GM12878 (cell line): ENCODE results near the gene COQ2. TPM values are rescaled to one million over a fixed set of nuclear protein-coding genes. Genes with fewer than 3 reads are reported as not detected.
A peak's percentile ranks its signal among the peaks of the same experiment; 100 is the strongest.

ENCODE experiments used
- ATAC-seq: fragments of 200-7000 bp; cut with Tn5 transposase; 3 replicates; pipeline ENCODE4 v1.9.1; 2020; ENCODE audit warnings: mild to moderate bottlenecking, moderate library complexity
- BruUV-seq: library from RNA; stranded (reverse); fragments of 400-500 nt; replicated peaks from 2 replicates; lab custom pipeline; 2021; lab: Mats Ljungman, UMichigan
- CTCF ChIA-PET: fragments of 300-600 bp; sonication (Branson Sonifier 250); formaldehyde crosslinking; extraction: SDS; loops from one replicate; lab custom pipeline; 2021; ENCODE audit warnings: inconsistent platforms; lab: Yijun Ruan, JAX
- POLR2A ChIA-PET: fragments of 350-600 bp; formaldehyde crosslinking; extraction: SDS; loops from one replicate; lab custom pipeline; 2021; ENCODE audit warnings: inconsistent platforms; lab: Charles Lee
- RAD21 ChIA-PET: fragments of 300-600 bp; sonication (Branson Sonifier 250); formaldehyde crosslinking; loops from one replicate; lab custom pipeline; 2023; ENCODE audit warnings: antibody characterized with exemption; ENCODE audit not compliant: unreplicated experiment; lab: Charles Lee
- SMC1A ChIA-PET: fragments of 300-600 bp; sonication (Branson Sonifier 250); formaldehyde crosslinking; loops from one replicate; lab custom pipeline; 2023; ENCODE audit not compliant: unreplicated experiment, uncharacterized antibody; lab: Charles Lee
- DNase-seq: peaks from one replicate; pipeline ENCODE4 v3.0.0-alpha.2; 2011; ENCODE audit warnings: low read depth, low spot score
- FAIRE-seq: peaks from 3 replicates; lab custom pipeline; 2011; peaks lifted over from hg19 to GRCh38; lab: Jason Lieb, UNC
- H2AFZ ChIP-seq: 2 replicates; pipeline ENCODE4 v1.6.0; 2011; ENCODE audit warnings: low read depth, low read length, control low read depth; ENCODE audit not compliant: control insufficient read depth
- H3K27ac ChIP-seq: 2 replicates; pipeline ENCODE4 v1.5.1; 2011; ENCODE audit warnings: control low read depth; ENCODE audit not compliant: control insufficient read depth, insufficient read depth
- H3K27me3 ChIP-seq, 2 experiments: replicated peaks in 1 of 2; 2 replicates each; pipeline versions ENCODE4 v1.6.0 to v1.6.1; 2011; ENCODE audit warnings: low read length in 1 of 2; ENCODE audit not compliant: control insufficient read depth in 2 of 2, insufficient read depth in 2 of 2
- H3K36me3 ChIP-seq, 2 experiments: 2 replicates each; pipeline ENCODE4 v1.5.1; 2011; ENCODE audit warnings: low read length in 1 of 2; ENCODE audit not compliant: control insufficient read depth in 2 of 2, insufficient read depth in 2 of 2
- H3K4me1 ChIP-seq: 2 replicates; pipeline ENCODE4 v1.6.1; 2011; ENCODE audit warnings: mild to moderate bottlenecking, low read length, moderate library complexity, mixed read lengths; ENCODE audit not compliant: control insufficient read depth, insufficient read depth
- H3K4me2 ChIP-seq: 2 replicates; pipeline ENCODE4 v1.6.0; 2011; ENCODE audit warnings: control low read depth; ENCODE audit not compliant: control insufficient read depth, insufficient read depth
- H3K4me3 ChIP-seq: fragments of 200-600 bp; sonication (generic); 2 replicates; pipeline ENCODE4 v1.5.1; 2016
- H3K79me2 ChIP-seq: 2 replicates; pipeline ENCODE4 v1.6.0; 2011; ENCODE audit warnings: low read length; ENCODE audit not compliant: control insufficient read depth, insufficient read depth
- H3K9ac ChIP-seq: 2 replicates; pipeline ENCODE4 v1.8.0; 2011; ENCODE audit warnings: low read length, control low read depth, mixed read lengths; ENCODE audit not compliant: control insufficient read depth, insufficient read depth
- H3K9me3 ChIP-seq: replicated peaks from 3 replicates; pipeline ENCODE4 v1.5.1; 2011; ENCODE audit warnings: mild to moderate bottlenecking, low read length; ENCODE audit not compliant: control insufficient read depth, insufficient read depth
- H4K20me1 ChIP-seq: 2 replicates; pipeline ENCODE4 v1.6.0; 2011; ENCODE audit not compliant: control insufficient read depth, insufficient read depth
- ASH2L ChIP-seq: fragments of 300-600, 200-600 bp; sonication (generic); IDR thresholded peaks from 2 replicates; pipeline ENCODE4 v1.6.1; 2017; ENCODE audit warnings: low read depth, mild to moderate bottlenecking, borderline replicate concordance
- ATF3 ChIP-seq: IDR thresholded peaks from 2 replicates; pipeline ENCODE4 v1.6.1; 2011; ENCODE audit warnings: low read depth, mild to moderate bottlenecking, low read length, moderate library complexity, borderline replicate concordance; ENCODE audit errors: extremely low read depth
- EED ChIP-seq: sonication (generic); IDR thresholded peaks from 2 replicates; pipeline ENCODE4 v1.6.1; 2016; ENCODE audit warnings: antibody characterized with exemption, low read depth
- KAT2A ChIP-seq: conservative IDR thresholded peaks from 2 replicates; pipeline ENCODE4 v1.6.1; 2011; ENCODE audit warnings: low read depth, low read length; ENCODE audit not compliant: control insufficient read depth
- NR2C1 ChIP-seq: fragments of 450-650 bp; IDR thresholded peaks from 2 replicates; pipeline ENCODE4 v1.6.1; 2017; ENCODE audit warnings: antibody characterized with exemption, mild to moderate bottlenecking, moderate library complexity
- REST ChIP-seq: IDR thresholded peaks from 2 replicates; pipeline ENCODE4 v1.6.1; 2012; ENCODE audit warnings: mild to moderate bottlenecking, low read depth, low read length
- STAT1 ChIP-seq: fragments of 450-650 bp; conservative IDR thresholded peaks from 2 replicates; pipeline ENCODE4 v1.6.1; 2014; ENCODE audit warnings: antibody characterized with exemption, mild to moderate bottlenecking
- TCF3 ChIP-seq: IDR thresholded peaks from 2 replicates; pipeline ENCODE4 v1.6.1; 2012; ENCODE audit warnings: low read depth, mild to moderate bottlenecking, low read length, borderline replicate concordance; ENCODE audit not compliant: insufficient read depth
- TCF7 ChIP-seq: IDR thresholded peaks from 2 replicates; pipeline ENCODE4 v1.6.1; 2014; ENCODE audit warnings: antibody characterized with exemption, borderline replicate concordance
- ZNF384 ChIP-seq: IDR thresholded peaks from 2 replicates; pipeline ENCODE4 v1.6.1; 2012; ENCODE audit warnings: low read depth, mild to moderate bottlenecking, low read length, improper control_type of control experiment, borderline replicate concordance
- ZNF687 ChIP-seq: fragments of 450-650 bp; IDR thresholded peaks from 2 replicates; pipeline ENCODE4 v1.6.1; 2017; ENCODE audit warnings: mild to moderate bottlenecking, moderate library complexity
- WGBS: methylation state at CpG from one replicate; pipeline ENCODE4 v1.1.6; 2016; ENCODE audit warnings: low lambda C conversion rate; ENCODE audit not compliant: insufficient replicate concordance, insufficient coverage; ENCODE audit errors: missing lambda C conversion rate; 5-methylcytosine and 5-hydroxymethylcytosine counted together
- in situ Hi-C: fragments of 300-500 bp; cut with MboI; formaldehyde crosslinking; loops from 9 replicates; pipeline ENCODE4 v1.14.3; 2018; ENCODE audit warnings: mixed read lengths
- intact Hi-C: fragments of 100-400 bp; cut with micrococcal nuclease; formaldehyde crosslinking; loops from one replicate; pipeline ENCODE4 v1.14.2; 2022; ENCODE audit not compliant: unreplicated experiment
- polyA plus RNA-seq, 11 experiments: library from polyadenylated mRNA; depleted of rRNA in 4 of 11; unstranded in 6 of 11; stranded (reverse) in 5 of 11; fragments of >200 nt; fragmentation: Nextera tagmentation in 4 of 11; fragmentation: Illumina TruSeq in 1 of 11; extraction: Ambion mirVana in 4 of 11; extraction: Trizol in 1 of 11; gene quantifications; 1 replicate in 1 of 11; 2 replicates in 10 of 11; pipeline versions ENCODE4 v1.2.1 to v1.2.3, GENCODE V29; 2011 to 2016; ENCODE audit warnings: inconsistent platforms in 2 of 11, missing spikeins in 2 of 11, low read depth in 1 of 11
- total RNA-seq, 4 experiments: library from RNA; depleted of rRNA in 3 of 4; stranded (reverse); fragments of >200 nt in 3 of 4; fragmentation: Illumina TruSeq in 1 of 4; extraction: Trizol in 1 of 4; gene quantifications; 2 replicates each; pipeline versions ENCODE4 v1.2.1 to v1.2.3, GENCODE V29; 2013 to 2021
- TF ChIP-seq, protein P1 (sequence below): IDR thresholded peaks from 2 replicates; pipeline ENCODE4 v1.6.1; 2012; ENCODE audit warnings: low read length, inconsistent platforms

The COQ2 gene
- total and polyA plus RNA-seq, 10 of the 15 experiments (the other 5 are each of a cell fraction or from before 2014, with no cell fraction given) = 5.0 to 46.7 (median 19.1) TPM

DNA sequence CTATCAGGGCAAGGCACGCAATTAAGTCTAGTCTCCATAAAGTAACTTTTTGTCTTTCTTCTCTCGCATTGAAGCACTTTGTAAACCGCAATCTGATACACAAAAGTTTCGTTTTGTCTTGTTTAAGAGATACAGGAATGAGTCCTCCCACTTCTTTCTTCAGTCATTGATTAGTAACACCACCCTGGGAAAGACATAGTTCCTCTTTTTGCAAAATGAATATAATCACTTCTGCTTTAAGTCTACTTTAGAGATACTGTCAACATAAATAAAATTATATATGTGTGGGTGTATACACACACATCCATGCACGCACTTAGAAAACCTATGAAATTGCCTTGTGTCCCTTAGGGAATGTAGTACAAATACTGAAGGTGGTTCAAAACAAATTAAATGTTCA is 11.7 kb downstream of the COQ2 start:
- Histone ChIP-seq H3K9me3 (no peaks in the 10 kb centered on the region), H3K4me2 (peak overlapping the region; percentile 69), H3K4me3 (no peak overlapping the region; the same call in 1 of the 2 replicates), H3K36me3 (peaks cover 2 to 21% of the 10 kb centered on the region in 2 experiments), H2AFZ (no peak overlapping the region), H4K20me1 (no peaks in the 10 kb centered on the region), H3K27ac (peak overlapping the region; percentile 92), H3K4me1 (peaks cover 51% of the 10 kb centered on the region), H3K27me3 (no peaks in the 10 kb centered on the region), H3K79me2 (peaks cover 10% of the 10 kb centered on the region), H3K9ac (no peak overlapping the region)
- intact Hi-C loops (loop anchor here (1.0 to 2.0 kb wide), 3 partner anchors 33 to 98 kb away; no protein-coding TSS in a partner anchor), in situ Hi-C loops (no loop called here)
- peak; percentile 95 for DNase-seq
- RAD21 ChIA-PET = interaction anchor here (1.0 to 3.6 kb wide), 12 partner anchors 8 to 202 kb away, joined by 3 to 27 read pairs (median 5); partner anchors contain the start of gene COQ2
- BruUV-seq = no TSS peak
- SMC1A ChIA-PET = interaction anchor here (1.0 to 7.1 kb wide), 13 partner anchors 8 to 374 kb away, joined by 3 to 50 read pairs (median 8); partner anchors contain the start of gene COQ2
- CTCF ChIA-PET = interaction anchor here (0.8 to 3.9 kb wide), 17 partner anchors 9 to 376 kb away, joined by 3 to 54 read pairs (median 6); partner anchors contain the start of genes COPS4 and COQ2
- WGBS = 0% methylated on average over 5 of the region's 5 CpGs
- POLR2A ChIA-PET = interaction anchor here (1.4 kb wide), 1 partner anchor 160 kb away, joined by 5 read pairs; no protein-coding TSS in a partner anchor
- ATAC-seq = peak; percentile 80
- peak; percentile 91 for FAIRE-seq
- TF ChIP-seq REST = 0 out of 2 replicates have a peak, but pooled peaks have one; percentile 9
- peak; percentile 79 for TF ChIP-seq EED
- no peak for TF ChIP-seq ATF3
- TF ChIP-seq KAT2A = no peak
- TF ChIP-seq, protein P1, sequence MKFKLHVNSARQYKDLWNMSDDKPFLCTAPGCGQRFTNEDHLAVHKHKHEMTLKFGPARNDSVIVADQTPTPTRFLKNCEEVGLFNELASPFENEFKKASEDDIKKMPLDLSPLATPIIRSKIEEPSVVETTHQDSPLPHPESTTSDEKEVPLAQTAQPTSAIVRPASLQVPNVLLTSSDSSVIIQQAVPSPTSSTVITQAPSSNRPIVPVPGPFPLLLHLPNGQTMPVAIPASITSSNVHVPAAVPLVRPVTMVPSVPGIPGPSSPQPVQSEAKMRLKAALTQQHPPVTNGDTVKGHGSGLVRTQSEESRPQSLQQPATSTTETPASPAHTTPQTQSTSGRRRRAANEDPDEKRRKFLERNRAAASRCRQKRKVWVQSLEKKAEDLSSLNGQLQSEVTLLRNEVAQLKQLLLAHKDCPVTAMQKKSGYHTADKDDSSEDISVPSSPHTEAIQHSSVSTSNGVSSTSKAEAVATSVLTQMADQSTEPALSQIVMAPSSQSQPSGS = peak; percentile 94
- TF ChIP-seq STAT1 = no peak
- no peak for TF ChIP-seq ZNF384
- no peak for TF ChIP-seq NR2C1
- TF ChIP-seq ZNF687 = no peak
- no peak for TF ChIP-seq ASH2L
- TF ChIP-seq TCF7 = peak; percentile 47; the same call in 1 of the 2 replicates
- 0 out of 2 replicates have a peak, but pooled peaks have one; percentile 26 for TF ChIP-seq TCF3
